ENCODE results near the gene RCOR1. TPM values are rescaled to one million over a fixed set of nuclear protein-coding genes. Genes with fewer than 3 reads are reported as not detected.

The RCOR1 gene
- total and polyA plus RNA-seq, 2 of the 8 experiments (the other 6 are each of a cell fraction or from before 2014, with no cell fraction given) = 12.3 to 26.3 TPM

GRCh38 chr14:102644523-102644922, 52.1 kb downstream of the RCOR1 start (continued):
- TF ChIP-seq ATF2 (IDR thresholded peaks at IDR 0.05; ENCODE audit: low read length) (no peak), CEBPB (IDR thresholded peaks at IDR 0.05; ENCODE audit: low read depth, low read length) (no peak), TAF7 (optimal IDR thresholded peaks at IDR 0.05; ENCODE audit: borderline replicate concordance, low read depth, low read length) (no peak), SAP30 (IDR thresholded peaks at IDR 0.05; ENCODE audit: insufficient read depth, insufficient replicate concordance, low read length) (no peak), RNF2 (IDR thresholded peaks at IDR 0.05; ENCODE audit: borderline replicate concordance, low read depth, low read length, missing control alignments, poor library complexity, severe bottlenecking) (no peak), RBBP5 (IDR thresholded peaks at IDR 0.05; ENCODE audit: borderline replicate concordance, low read depth, low read length) (no peak), TAF1 (IDR thresholded peaks at IDR 0.05; ENCODE audit: low read depth, low read length) (no peak), KDM4A (IDR thresholded peaks at IDR 0.05; ENCODE audit: low read depth, low read length, severe bottlenecking) (no peak), FOSL1 (IDR thresholded peaks at IDR 0.05; ENCODE audit: insufficient read depth, low read depth, low read length) (no peak), SIRT6 (IDR thresholded peaks at IDR 0.05; ENCODE audit: low read length) (no peak)
